MCF 10A (cell line): ENCODE results near the gene ANXA7. TPM values are rescaled to one million over a fixed set of nuclear protein-coding genes. Genes with fewer than 3 reads are reported as not detected.
"Not testable (repeated sequence)": the region's sequence is repeated elsewhere in the genome, so short reads cannot be mapped to it uniquely, and the experiment has no call there.

Experiments
- BruUV-seq: library from RNA; stranded (reverse); fragments of 400-500 nt; replicated peaks from 2 replicates; lab custom pipeline; 2021; lab: Mats Ljungman, UMichigan
- CTCF ChIA-PET: fragments of 300-600 bp; sonication (Branson Sonifier 250); formaldehyde crosslinking; extraction: SDS; loops from one replicate; lab custom pipeline; 2021; ENCODE audit warnings: antibody characterized with exemption, inconsistent platforms; lab: Yijun Ruan, JAX
- POLR2A ChIA-PET: fragments of 300-600, 350-650 bp; sonication (Branson Sonifier 250); formaldehyde crosslinking; extraction: SDS; loops from one replicate; lab custom pipeline; 2020; ENCODE audit warnings: antibody characterized with exemption, inconsistent platforms; lab: Yijun Ruan, JAX
- DNase-seq: peaks from one replicate; pipeline ENCODE4 v3.0.0-alpha.2; 2018; ENCODE audit not compliant: unreplicated experiment
- H3K27ac Mint-ChIP-seq: one replicate; pipeline ENCODE4 v1.8.0; 2022; ENCODE audit warnings: mild to moderate bottlenecking, low read depth, mixed read lengths; ENCODE audit not compliant: unreplicated experiment
- H3K27me3 Mint-ChIP-seq: one replicate; pipeline ENCODE4 v1.8.0; 2022; ENCODE audit warnings: mixed read lengths; ENCODE audit not compliant: insufficient read depth, unreplicated experiment
- H3K36me3 Mint-ChIP-seq: one replicate; pipeline ENCODE4 v1.8.0; 2022; ENCODE audit warnings: mild to moderate bottlenecking, moderate library complexity, mixed read lengths; ENCODE audit not compliant: insufficient read depth, unreplicated experiment
- H3K4me1 Mint-ChIP-seq: one replicate; pipeline ENCODE4 v1.8.0; 2022; ENCODE audit warnings: mixed read lengths; ENCODE audit not compliant: insufficient read depth, unreplicated experiment
- H3K4me3 Mint-ChIP-seq: one replicate; pipeline ENCODE4 v1.8.0; 2022; ENCODE audit warnings: mild to moderate bottlenecking, moderate library complexity, mixed read lengths; ENCODE audit not compliant: unreplicated experiment
- H3K9me3 Mint-ChIP-seq: one replicate; pipeline ENCODE4 v1.8.0; 2022; ENCODE audit warnings: mixed read lengths; ENCODE audit not compliant: unreplicated experiment
- intact Hi-C: fragments of 100-400 bp; cut with micrococcal nuclease; formaldehyde crosslinking; loops from 2 replicates; pipeline ENCODE4 v1.14.1; 2022
- total RNA-seq: library from RNA; stranded (reverse); gene quantifications from 2 replicates; pipeline ENCODE4 v1.2.3, GENCODE V29; 2022
- TF ChIP-seq, protein P1 (sequence below): fragments of 200-600 bp; IDR thresholded peaks from one replicate; pipeline ENCODE4 v1.8.0; 2022; ENCODE audit warnings: antibody characterized with exemption, mild to moderate bottlenecking; ENCODE audit not compliant: unreplicated experiment

The ANXA7 gene
- total RNA-seq, 1 experiment from 2014 or later, result 137 TPM

GRCh38 chr10:73398024-73398423 lies 15.8 kb downstream of the ANXA7 start:
- DNase-seq, result no peak
- Mint-ChIP-seq H3K27ac (no peak overlapping the region), H3K27me3 (no peaks in the 10 kb centered on the region), H3K4me1 (no peaks in the 10 kb centered on the region), H3K36me3 (peaks cover 78% of the 10 kb centered on the region), H3K9me3 (no peaks in the 10 kb centered on the region), H3K4me3 (no peak overlapping the region)
- ChIA-PET POLR2A (no interaction called here), CTCF (interaction anchor here (0.6 to 0.9 kb wide), 5 partner anchors 13 to 176 kb away, joined by 3 to 4 read pairs (median 3); no protein-coding TSS in a partner anchor)
- intact Hi-C loops, result no loop called here
- no TSS peak for BruUV-seq
- TF ChIP-seq, protein P1, sequence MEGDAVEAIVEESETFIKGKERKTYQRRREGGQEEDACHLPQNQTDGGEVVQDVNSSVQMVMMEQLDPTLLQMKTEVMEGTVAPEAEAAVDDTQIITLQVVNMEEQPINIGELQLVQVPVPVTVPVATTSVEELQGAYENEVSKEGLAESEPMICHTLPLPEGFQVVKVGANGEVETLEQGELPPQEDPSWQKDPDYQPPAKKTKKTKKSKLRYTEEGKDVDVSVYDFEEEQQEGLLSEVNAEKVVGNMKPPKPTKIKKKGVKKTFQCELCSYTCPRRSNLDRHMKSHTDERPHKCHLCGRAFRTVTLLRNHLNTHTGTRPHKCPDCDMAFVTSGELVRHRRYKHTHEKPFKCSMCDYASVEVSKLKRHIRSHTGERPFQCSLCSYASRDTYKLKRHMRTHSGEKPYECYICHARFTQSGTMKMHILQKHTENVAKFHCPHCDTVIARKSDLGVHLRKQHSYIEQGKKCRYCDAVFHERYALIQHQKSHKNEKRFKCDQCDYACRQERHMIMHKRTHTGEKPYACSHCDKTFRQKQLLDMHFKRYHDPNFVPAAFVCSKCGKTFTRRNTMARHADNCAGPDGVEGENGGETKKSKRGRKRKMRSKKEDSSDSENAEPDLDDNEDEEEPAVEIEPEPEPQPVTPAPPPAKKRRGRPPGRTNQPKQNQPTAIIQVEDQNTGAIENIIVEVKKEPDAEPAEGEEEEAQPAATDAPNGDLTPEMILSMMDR, result no peak

- peaks cover 86% of the 10 kb centered on the region for H3K36me3 Mint-ChIP-seq
- intact Hi-C loops, POLR2A ChIA-PET, H3K4me3 Mint-ChIP-seq, DNase-seq, H3K27me3 Mint-ChIP-seq, H3K27ac Mint-ChIP-seq, BruUV-seq, H3K4me1 Mint-ChIP-seq, CTCF ChIA-PET, H3K9me3 Mint-ChIP-seq: not testable (repeated sequence)
Measured at GRCh38 chr10:73394325-73394724, 19.5 kb downstream of the ANXA7 start.

DNA sequence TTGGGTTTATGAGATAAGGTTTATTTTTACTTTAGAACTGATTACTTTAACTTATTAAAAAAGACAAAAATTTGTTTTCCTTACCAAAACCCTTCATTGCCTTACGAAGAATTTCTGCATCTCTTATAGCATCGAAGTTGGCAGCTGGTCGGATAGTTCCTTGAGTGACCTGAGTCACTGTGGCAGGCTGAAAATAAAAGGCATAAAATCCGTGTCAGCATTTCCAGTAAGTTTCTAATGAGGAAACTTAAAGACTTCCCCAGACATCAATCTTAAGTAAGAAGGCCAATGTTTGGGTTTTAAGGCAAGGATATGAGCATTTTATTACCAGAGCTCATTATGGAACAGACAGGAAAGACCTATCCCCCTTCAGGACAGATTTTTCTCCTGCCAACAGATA lies 25.6 kb downstream of the ANXA7 start:
- Mint-ChIP-seq H3K4me1 (no peaks in the 10 kb centered on the region), H3K9me3 (no peaks in the 10 kb centered on the region), H3K27me3 (no peaks in the 10 kb centered on the region), H3K4me3 (no peak overlapping the region), H3K27ac (no peak overlapping the region), H3K36me3 (peaks cover 91% of the 10 kb centered on the region)
- no peak for DNase-seq
- POLR2A ChIA-PET, result interaction anchor here (0.7 kb wide), 1 partner anchor 8 kb away, joined by 3 read pairs; no protein-coding TSS in a partner anchor
- CTCF ChIA-PET, result no interaction called here
- TF ChIP-seq, protein P1, result no peak
- BruUV-seq, result no TSS peak
- intact Hi-C loops, result no loop called here

- intact Hi-C loops, result no loop called here
- H3K9me3 Mint-ChIP-seq, result no peaks in the 10 kb centered on the region
Measured at GRCh38 chr10:73386583-73386982, 27.3 kb downstream of the ANXA7 start.

More at GRCh38 chr10:73386583-73386982, 27.3 kb downstream of the ANXA7 start:
- ChIA-PET CTCF (interaction anchor here (0.5 to 1.1 kb wide), 2 partner anchors 11 to 183 kb away, joined by 4 read pairs; no protein-coding TSS in a partner anchor), POLR2A (no interaction called here)
- no peak overlapping the region for H3K27ac Mint-ChIP-seq
- no peaks in the 10 kb centered on the region for H3K27me3 Mint-ChIP-seq
- DNase-seq, result no peak
- no TSS peak for BruUV-seq
- H3K36me3 Mint-ChIP-seq, result peaks cover 94% of the 10 kb centered on the region
- TF ChIP-seq, protein P1, result no peak
- no peak overlapping the region for H3K4me3 Mint-ChIP-seq
- H3K4me1 Mint-ChIP-seq, result no peaks in the 10 kb centered on the region
